B cell (primary cell): ENCODE data around the gene SETD6. TPM values are rescaled to one million over a fixed set of nuclear protein-coding genes. Genes with fewer than 3 reads are reported as not detected.

Experiments used
- ATAC-seq: fragments of 200-7000 bp; cut with Tn5 transposase; one replicate; pipeline ENCODE4 v1.10.0; 2021; ENCODE audit warnings: low read depth, mild to moderate bottlenecking, moderate number of reproducible peaks, moderate library complexity
- CTCF ChIA-PET: fragments of 350-600 bp; sonication (Branson Sonifier 250); formaldehyde crosslinking; loops from one replicate; lab custom pipeline; 2021; ENCODE audit warnings: antibody characterized with exemption, inconsistent platforms; lab: Charles Lee
- POLR2A ChIA-PET: fragments of 350-600 bp; sonication (Branson Sonifier 250); formaldehyde crosslinking; loops from one replicate; lab custom pipeline; 2021; ENCODE audit warnings: antibody characterized with exemption; lab: Charles Lee
- DNase-seq: peaks from one replicate; pipeline ENCODE4 v3.0.0; 2013
- H2AFZ ChIP-seq: 2 replicates; pipeline ENCODE4 v1.6.1; 2012; ENCODE audit warnings: mild to moderate bottlenecking, low read depth, low read length; ENCODE audit not compliant: insufficient read depth, poor library complexity, severe bottlenecking
- H3K27ac ChIP-seq, 2 donors: 1 replicate in 1 of 2; 2 replicates in 1 of 2; pipeline ENCODE4 v1.5.1; 2012 to 2013; ENCODE audit warnings: low read length in 2 of 2, mild to moderate bottlenecking in 2 of 2, moderate library complexity in 1 of 2
- H3K27me3 ChIP-seq, 4 experiments: fragments of 200-600 bp in 1 of 4; sonication (generic) in 1 of 4; replicated peaks in 1 of 4; 1 replicate in 2 of 4; 2 replicates in 2 of 4; pipeline versions ENCODE4 v1.6.1 to v1.7.0; 2013 to 2016; ENCODE audit warnings: low read length in 3 of 4, mild to moderate bottlenecking in 2 of 4, mixed read lengths in 1 of 4, moderate library complexity in 1 of 4; ENCODE audit not compliant: insufficient read depth in 4 of 4, control insufficient read depth in 3 of 4; ENCODE audit errors: control extremely low read depth in 1 of 4
- H3K36me3 ChIP-seq, 2 experiments: replicated peaks in 1 of 2; 1 replicate in 1 of 2; 2 replicates in 1 of 2; pipeline versions ENCODE4 v1.6.1 to v1.7.1; 2013; ENCODE audit warnings: low read length in 1 of 2; ENCODE audit not compliant: insufficient read depth in 2 of 2, control insufficient read depth in 1 of 2; ENCODE audit errors: control extremely low read depth in 1 of 2, extremely low read depth in 1 of 2
- H3K4me1 ChIP-seq, 2 donors: fragments of 200-600 bp in 1 of 2; sonication (generic) in 1 of 2; 1 replicate in 1 of 2; 2 replicates in 1 of 2; pipeline versions ENCODE4 v1.5.1 to v1.6.1; 2013 to 2017; ENCODE audit warnings: low read length in 2 of 2; ENCODE audit not compliant: control insufficient read depth in 2 of 2, insufficient read depth in 2 of 2
- H3K4me2 ChIP-seq: replicated peaks from 2 replicates; pipeline ENCODE3; 2012; ENCODE audit warnings: mild to moderate bottlenecking, low read depth, low read length; ENCODE audit not compliant: poor library complexity, severe bottlenecking
- H3K4me3 ChIP-seq, 5 experiments: fragments of 200-600 bp in 1 of 5; sonication (generic) in 1 of 5; 1 replicate in 3 of 5; 2 replicates in 2 of 5; pipeline versions ENCODE4 v1.5.1 to v1.7.0; 2011 to 2016; ENCODE audit warnings: low read length in 4 of 5, mild to moderate bottlenecking in 4 of 5, low read depth in 2 of 5, control low read depth in 1 of 5, moderate library complexity in 1 of 5; ENCODE audit not compliant: insufficient read depth in 1 of 5; ENCODE audit errors: control extremely low read depth in 1 of 5, extremely low read depth in 1 of 5
- H3K79me2 ChIP-seq: fragments of 200-600 bp; sonication (generic); one replicate; pipeline ENCODE4 v1.6.0; 2016; ENCODE audit warnings: low read length; ENCODE audit not compliant: control insufficient read depth, insufficient read depth
- H3K9ac ChIP-seq: fragments of 200-600 bp; sonication (generic); 2 replicates; pipeline ENCODE4 v1.6.1; 2017; ENCODE audit warnings: mild to moderate bottlenecking, low read length, moderate library complexity
- H3K9me3 ChIP-seq, 3 donors: one replicate each; pipeline versions ENCODE4 v1.6.1 to v1.7.1; 2013; ENCODE audit warnings: low read length in 2 of 3; ENCODE audit not compliant: control insufficient read depth in 2 of 3, insufficient read depth in 1 of 3; ENCODE audit errors: control extremely low read depth in 1 of 3
- H4K20me1 ChIP-seq: 2 replicates; pipeline ENCODE4 v1.6.0; 2012; ENCODE audit warnings: mild to moderate bottlenecking, low read length; ENCODE audit not compliant: insufficient read depth, control insufficient read depth, poor library complexity, severe bottlenecking
- H3K27ac Mint-ChIP-seq: one replicate; pipeline ENCODE4 v1.8.0; 2021; ENCODE audit warnings: mixed read lengths
- H3K27me3 Mint-ChIP-seq: one replicate; pipeline ENCODE4 v1.8.0; 2021; ENCODE audit warnings: mixed read lengths
- H3K4me1 Mint-ChIP-seq: one replicate; pipeline ENCODE4 v1.8.0; 2021; ENCODE audit warnings: mixed read lengths
- H3K4me3 Mint-ChIP-seq: one replicate; pipeline ENCODE4 v1.8.0; 2021; ENCODE audit warnings: mixed read lengths
- H3K9me3 Mint-ChIP-seq: one replicate; pipeline ENCODE4 v1.8.0; 2022; ENCODE audit warnings: mixed read lengths; ENCODE audit not compliant: insufficient read depth
- CTCF ChIP-seq: fragments of 200-600 bp; IDR thresholded peaks from one replicate; pipeline ENCODE4 v1.8.0; 2022; ENCODE audit warnings: antibody characterized with exemption, mild to moderate bottlenecking
- EZH2 ChIP-seq: IDR thresholded peaks from 2 replicates; pipeline ENCODE4 v1.6.1; 2012; ENCODE audit warnings: borderline replicate concordance, low read depth, mild to moderate bottlenecking, moderate library complexity, low read length; ENCODE audit not compliant: insufficient read depth, poor library complexity, severe bottlenecking
- WGBS: methylation state at CpG from one replicate; pipeline ENCODE4 v1.1.5; 2013; ENCODE audit warnings: missing lambda C conversion rate; ENCODE audit not compliant: insufficient coverage; 5-methylcytosine and 5-hydroxymethylcytosine counted together
- intact Hi-C: fragments of 100-400 bp; cut with micrococcal nuclease; formaldehyde crosslinking; loops from one replicate; pipeline ENCODE4 v1.10.0; 2022
- polyA plus RNA-seq: library from polyadenylated mRNA; depleted of rRNA; stranded (reverse); fragments of >200 nt; gene quantifications from 2 replicates; pipeline ENCODE4 v1.2.3, GENCODE V29; 2012
- total RNA-seq, 2 donors: library from RNA; stranded (reverse); fragments of 120-200 nt in 1 of 2; gene quantifications; 1 replicate in 1 of 2; 2 replicates in 1 of 2; pipeline versions ENCODE4 v1.2.3 to v1.2.4, GENCODE V29; 2013 to 2022

The SETD6 gene
- total and polyA plus RNA-seq, 2 donors (not counting 1 experiment from before 2014, with no cell fraction given) = 24.2 to 37.4 TPM

GRCh38 chr16:58502217-58502921 is 12.9 kb upstream of the SETD6 start:
- intact Hi-C loops = no loop called here
- Histone ChIP-seq H4K20me1 (no peaks in the 10 kb centered on the region), H3K4me2 (peak overlapping the region; percentile 98), H3K4me3 (no peak overlapping the region), H3K79me2 (no peaks in the 10 kb centered on the region), H3K27me3 (peaks cover 0 to 47% (median 17%) of the 10 kb centered on the region in 4 experiments), H3K4me1 (peaks cover 23 to 25% of the 10 kb centered on the region in 2 donors), H3K36me3 (no peaks in the 10 kb centered on the region), H3K27ac (no peak overlapping the region), H3K9ac (no peak overlapping the region), H3K9me3 (peaks cover 0 to 12% (median 0%) of the 10 kb centered on the region in 3 donors), H2AFZ (no peak overlapping the region)
- no peak for ATAC-seq
- no peak for TF ChIP-seq EZH2
- Mint-ChIP-seq H3K9me3 (no peaks in the 10 kb centered on the region), H3K27ac (no peak overlapping the region), H3K4me1 (peaks cover 22% of the 10 kb centered on the region), H3K27me3 (peaks cover 23% of the 10 kb centered on the region), H3K4me3 (peak overlapping the region; percentile 89)
- no peak for DNase-seq
- ChIA-PET POLR2A (no interaction called here), CTCF (interaction anchor here (1.4 to 1.9 kb wide), 2 partner anchors 11 to 15 kb away, joined by 3 to 4 read pairs; no protein-coding TSS in a partner anchor)
- 79% methylated on average over 8 of the region's 8 CpGs for WGBS

GRCh38 chr16:58503166-58503862 is 12.0 kb upstream of the SETD6 start:
- intact Hi-C loops = no loop called here

More at GRCh38 chr16:58503166-58503862, 12.0 kb upstream of the SETD6 start:
- ATAC-seq = no peak
- Histone ChIP-seq H3K4me1 (peaks cover 23 to 25% of the 10 kb centered on the region in 2 donors), H2AFZ (no peak overlapping the region), H3K9ac (no peak overlapping the region), H3K4me3 (no peak overlapping the region), H3K36me3 (no peaks in the 10 kb centered on the region), H3K4me2 (no peak overlapping the region), H4K20me1 (no peaks in the 10 kb centered on the region), H3K27me3 (peaks cover 0 to 47% (median 17%) of the 10 kb centered on the region in 4 experiments), H3K9me3 (peaks cover 0 to 12% (median 0%) of the 10 kb centered on the region in 3 donors), H3K27ac (no peak overlapping the region), H3K79me2 (no peaks in the 10 kb centered on the region)
- DNase-seq = no peak
- ChIA-PET CTCF (no interaction called here), POLR2A (no interaction called here)
- Mint-ChIP-seq H3K27me3 (peaks cover 18% of the 10 kb centered on the region), H3K4me3 (no peak overlapping the region), H3K27ac (no peak overlapping the region), H3K9me3 (no peaks in the 10 kb centered on the region), H3K4me1 (peaks cover 22% of the 10 kb centered on the region)
- TF ChIP-seq EZH2 = no peak
- TF ChIP-seq CTCF = no peak
- WGBS = 91% methylated on average over 13 of the region's 14 CpGs
